HG03066 (cell line): ENCODE results near the gene ASIP.
"Not testable (repeated sequence)": the region's sequence is repeated elsewhere in the genome, so short reads cannot be mapped to it uniquely, and the experiment has no call there.

Source experiments
- ATAC-seq: cut with Tn5 transposase; IDR thresholded peaks from one replicate; pipeline ENCODE4 v1.9.1; 2021; ENCODE audit warnings: low read depth; ENCODE audit not compliant: unreplicated experiment

ASIP gene

DNA sequence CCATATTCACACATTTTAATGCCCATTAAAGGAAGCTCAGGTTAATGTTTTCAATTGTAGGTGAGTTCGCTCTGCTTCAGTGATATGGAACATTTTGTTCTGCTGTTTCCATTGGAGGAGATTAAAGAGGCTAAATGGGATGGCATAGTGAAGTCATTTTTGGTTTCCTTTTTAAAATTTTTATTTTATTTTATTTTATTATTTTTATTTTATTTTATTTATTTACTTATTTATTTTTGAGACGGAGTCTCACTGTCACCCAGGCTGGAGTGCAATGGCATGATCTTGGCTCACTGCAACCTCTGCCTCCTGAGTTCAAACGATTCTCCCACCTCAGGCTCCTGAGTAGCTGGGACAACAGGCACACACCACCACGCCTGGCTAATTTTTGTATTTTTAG is 792 bp downstream of the ASIP start:
- not testable (repeated sequence) for ATAC-seq

DNA sequence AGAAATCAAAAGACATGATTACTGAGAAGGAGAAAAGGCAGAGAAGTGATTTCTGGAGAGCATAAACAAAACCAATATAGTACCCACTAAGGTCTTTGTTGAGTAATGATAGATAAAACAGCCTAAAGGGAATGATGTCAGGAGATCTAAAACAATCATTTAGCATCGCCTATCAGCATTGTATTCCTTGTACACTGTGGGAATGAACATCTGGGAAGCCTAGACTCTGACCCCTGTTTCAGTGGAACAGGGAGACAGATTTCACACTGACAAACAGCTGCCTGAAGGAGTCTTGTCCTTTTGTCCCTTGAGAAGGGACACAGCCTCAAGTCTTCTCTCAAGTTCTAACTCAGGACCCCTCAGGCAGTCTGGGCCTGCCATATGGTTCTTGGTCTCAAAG is 1.7 kb downstream of the ASIP start:
- no peak for ATAC-seq

- no peak for ATAC-seq
Observed at GRCh38 chr20:34243377-34243776, 2.2 kb downstream of the ASIP start.

GRCh38 chr20:34246126-34246626 is 5.0 kb downstream of the ASIP start:
- no peak for ATAC-seq

DNA sequence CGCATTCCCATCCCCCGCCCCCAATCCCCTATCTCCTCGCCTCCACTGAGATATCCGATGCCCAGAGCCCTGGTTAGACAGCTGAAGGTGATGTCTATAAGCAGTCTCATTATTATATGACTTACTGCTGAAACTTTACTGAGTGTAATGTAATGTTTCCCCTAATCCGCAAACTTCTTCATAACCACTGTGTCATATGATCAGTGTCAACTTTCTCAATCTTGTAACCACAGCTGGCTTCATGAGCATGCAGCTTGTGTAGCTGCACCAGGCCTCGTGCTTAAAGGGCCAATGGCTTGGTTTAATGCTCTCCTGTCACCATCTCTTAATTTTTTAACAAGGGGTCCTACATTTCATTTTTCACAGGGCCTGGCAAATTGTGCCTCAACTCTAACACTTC is 8.1 kb downstream of the ASIP start:
- ATAC-seq: no peak

GRCh38 chr20:34250005-34250404 is 8.8 kb downstream of the ASIP start:
- ATAC-seq: no peak

DNA sequence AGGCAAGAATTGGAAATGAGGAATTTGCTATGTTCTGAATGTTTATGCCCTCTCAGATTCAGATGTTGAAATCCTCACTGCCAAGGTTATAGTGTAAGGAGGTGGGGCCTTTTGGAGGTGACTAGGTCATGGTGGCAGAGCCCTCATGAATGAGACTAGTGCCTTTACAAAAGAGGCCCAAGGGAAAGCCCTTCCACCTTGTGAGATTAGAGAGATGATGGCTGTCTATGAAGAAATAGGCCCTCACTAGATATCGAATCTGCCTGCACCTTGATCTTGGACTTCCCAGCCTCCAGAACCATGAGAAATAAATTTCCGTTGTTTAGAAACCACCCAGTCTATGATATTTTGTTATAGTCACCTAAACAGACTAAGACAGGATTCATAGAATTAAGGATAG is 10.4 kb downstream of the ASIP start:
- ATAC-seq: no peak

GRCh38 chr20:34252431-34253086 is 11.3 kb downstream of the ASIP start:
- not testable (repeated sequence) for ATAC-seq

- no peak for ATAC-seq
Observed at GRCh38 chr20:34254979-34255378, 13.8 kb downstream of the ASIP start.

GRCh38 chr20:34256629-34257124 is 15.5 kb downstream of the ASIP start:
- ATAC-seq: no peak

- no peak for ATAC-seq
Observed at GRCh38 chr20:34260208-34260942, 19.2 kb downstream of the ASIP start.

GRCh38 chr20:34262488-34263288 is 21.5 kb downstream of the ASIP start:
- no peak for ATAC-seq

DNA sequence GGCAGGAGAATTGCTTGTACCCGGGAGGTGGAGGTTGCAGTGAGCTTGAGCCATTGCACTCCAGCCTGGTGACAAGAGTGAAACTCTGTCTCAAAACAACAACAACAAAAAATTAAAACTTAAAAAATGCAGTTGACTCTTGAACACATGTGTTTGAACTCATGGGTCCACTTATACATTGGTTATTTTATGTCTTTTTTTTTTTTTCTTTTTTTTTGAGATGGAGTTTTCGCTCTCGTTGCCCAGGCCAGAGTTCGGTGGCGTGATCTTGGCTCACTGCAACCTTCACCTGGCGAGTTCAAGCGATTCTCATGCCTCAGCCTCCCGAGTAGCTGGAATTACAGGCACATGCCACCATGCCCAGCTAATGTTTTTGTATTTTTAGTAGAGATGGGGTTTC is 22.2 kb downstream of the ASIP start:
- ATAC-seq: not testable (repeated sequence)

- no peak for ATAC-seq
Observed at GRCh38 chr20:34264141-34264540, 22.9 kb downstream of the ASIP start.

GRCh38 chr20:34268145-34268544 is 26.9 kb downstream of the ASIP start:
- no peak for ATAC-seq

GRCh38 chr20:34268851-34269636 is 27.8 kb downstream of the ASIP start:
- ATAC-seq: no peak

GRCh38 chr20:34269996-34270627 is 28.9 kb downstream of the ASIP start:
- no peak for ATAC-seq

DNA sequence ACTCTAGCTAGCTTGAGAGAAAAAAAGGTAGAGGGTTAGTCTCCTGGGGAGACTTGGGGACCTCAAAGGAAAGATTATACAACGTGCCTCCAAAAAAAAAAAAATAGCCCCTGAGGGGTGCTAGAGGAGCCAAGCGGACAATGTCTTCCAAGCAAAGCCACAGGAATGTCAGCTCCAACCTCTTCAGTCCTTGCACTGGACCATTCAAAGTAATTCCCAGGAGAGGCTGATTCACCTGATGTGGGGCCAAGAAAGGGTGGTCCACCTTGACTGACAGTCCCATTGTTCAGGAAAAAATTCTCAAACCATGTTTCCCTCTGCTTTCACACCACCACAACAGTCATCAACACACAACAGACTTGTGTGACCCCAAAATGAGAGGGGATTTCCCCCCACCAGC is 30.7 kb downstream of the ASIP start:
- no peak for ATAC-seq

- ATAC-seq: no peak
Observed at GRCh38 chr20:34274694-34275093, 33.5 kb downstream of the ASIP start.

- no peak for ATAC-seq
Observed at GRCh38 chr20:34281177-34281576, 40.0 kb downstream of the ASIP start.
